ENCODE results near the gene PCK1. TPM values are rescaled to one million over a fixed set of nuclear protein-coding genes. Genes with fewer than 3 reads are reported as not detected.

PCK1 gene
- total and polyA plus RNA-seq, 2 donors from 2014 or later: 29.7 to 551 TPM

DNA sequence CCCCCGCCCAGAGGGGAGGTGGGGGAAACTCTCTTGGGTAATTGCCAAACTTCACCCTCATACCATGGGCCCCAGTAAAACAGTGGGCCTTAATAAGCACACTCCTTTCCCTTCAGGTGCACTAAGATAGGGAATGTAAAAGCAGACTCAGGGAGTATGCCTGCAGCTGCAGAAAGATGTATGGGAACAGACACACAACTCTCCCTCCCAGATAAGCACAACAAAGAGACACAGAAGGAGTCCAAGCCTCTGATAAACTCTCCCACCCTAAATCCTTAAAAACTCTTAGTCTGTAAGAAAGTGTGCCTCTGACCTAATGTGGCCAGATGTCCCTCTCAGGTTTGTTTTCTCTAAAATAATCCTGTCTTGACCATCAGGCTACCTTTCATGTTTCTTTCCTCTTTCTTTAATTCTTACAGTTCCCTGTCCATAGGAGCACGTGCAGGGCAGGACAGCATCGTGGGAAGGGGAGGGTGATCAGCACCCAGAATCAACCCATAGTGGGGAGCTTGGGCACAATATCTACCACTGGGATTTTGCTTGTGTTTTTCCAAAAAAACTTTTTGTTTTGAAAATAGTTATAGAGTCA is 24.7 kb upstream of the PCK1 start:
- FAIRE-seq: no peak
- Histone ChIP-seq H3K27me3 (ENCODE audit: control insufficient read depth, insufficient read depth, low read length) (no peaks in the 10 kb centered on the region), H3K36me3 (ENCODE audit: control insufficient read depth in 2 of 3, insufficient read depth in 3 of 3, low read length in 3 of 3) (no peaks in the 10 kb centered on the region), H3K9me3 (ENCODE audit: control insufficient read depth in 2 of 3, insufficient read depth in 1 of 3, low read length in 3 of 3) (peaks cover 0 to 5% (median 0%) of the 10 kb centered on the region in 3 donors), H3K4me1 (ENCODE audit: control insufficient read depth in 2 of 3, insufficient read depth in 2 of 3, low read depth in 1 of 3, low read length in 3 of 3) (peaks cover 2 to 10% (median 4%) of the 10 kb centered on the region in 3 donors), H3K27ac (ENCODE audit: low read depth in 2 of 2, low read length in 2 of 2) (no peak overlapping the region), H3K4me3 (ENCODE audit: low read length in 3 of 3) (no peak overlapping the region), H3K9ac (ENCODE audit: low read length in 3 of 3) (no peak overlapping the region)
- TF ChIP-seq, protein P1, sequence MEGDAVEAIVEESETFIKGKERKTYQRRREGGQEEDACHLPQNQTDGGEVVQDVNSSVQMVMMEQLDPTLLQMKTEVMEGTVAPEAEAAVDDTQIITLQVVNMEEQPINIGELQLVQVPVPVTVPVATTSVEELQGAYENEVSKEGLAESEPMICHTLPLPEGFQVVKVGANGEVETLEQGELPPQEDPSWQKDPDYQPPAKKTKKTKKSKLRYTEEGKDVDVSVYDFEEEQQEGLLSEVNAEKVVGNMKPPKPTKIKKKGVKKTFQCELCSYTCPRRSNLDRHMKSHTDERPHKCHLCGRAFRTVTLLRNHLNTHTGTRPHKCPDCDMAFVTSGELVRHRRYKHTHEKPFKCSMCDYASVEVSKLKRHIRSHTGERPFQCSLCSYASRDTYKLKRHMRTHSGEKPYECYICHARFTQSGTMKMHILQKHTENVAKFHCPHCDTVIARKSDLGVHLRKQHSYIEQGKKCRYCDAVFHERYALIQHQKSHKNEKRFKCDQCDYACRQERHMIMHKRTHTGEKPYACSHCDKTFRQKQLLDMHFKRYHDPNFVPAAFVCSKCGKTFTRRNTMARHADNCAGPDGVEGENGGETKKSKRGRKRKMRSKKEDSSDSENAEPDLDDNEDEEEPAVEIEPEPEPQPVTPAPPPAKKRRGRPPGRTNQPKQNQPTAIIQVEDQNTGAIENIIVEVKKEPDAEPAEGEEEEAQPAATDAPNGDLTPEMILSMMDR (IDR thresholded peaks at IDR 0.05; ENCODE audit: borderline replicate concordance, extremely low read depth, insufficient read depth): no peak
- intact Hi-C loops (cut with DNase I): no loop called here
- no peak for DNase-seq

DNA sequence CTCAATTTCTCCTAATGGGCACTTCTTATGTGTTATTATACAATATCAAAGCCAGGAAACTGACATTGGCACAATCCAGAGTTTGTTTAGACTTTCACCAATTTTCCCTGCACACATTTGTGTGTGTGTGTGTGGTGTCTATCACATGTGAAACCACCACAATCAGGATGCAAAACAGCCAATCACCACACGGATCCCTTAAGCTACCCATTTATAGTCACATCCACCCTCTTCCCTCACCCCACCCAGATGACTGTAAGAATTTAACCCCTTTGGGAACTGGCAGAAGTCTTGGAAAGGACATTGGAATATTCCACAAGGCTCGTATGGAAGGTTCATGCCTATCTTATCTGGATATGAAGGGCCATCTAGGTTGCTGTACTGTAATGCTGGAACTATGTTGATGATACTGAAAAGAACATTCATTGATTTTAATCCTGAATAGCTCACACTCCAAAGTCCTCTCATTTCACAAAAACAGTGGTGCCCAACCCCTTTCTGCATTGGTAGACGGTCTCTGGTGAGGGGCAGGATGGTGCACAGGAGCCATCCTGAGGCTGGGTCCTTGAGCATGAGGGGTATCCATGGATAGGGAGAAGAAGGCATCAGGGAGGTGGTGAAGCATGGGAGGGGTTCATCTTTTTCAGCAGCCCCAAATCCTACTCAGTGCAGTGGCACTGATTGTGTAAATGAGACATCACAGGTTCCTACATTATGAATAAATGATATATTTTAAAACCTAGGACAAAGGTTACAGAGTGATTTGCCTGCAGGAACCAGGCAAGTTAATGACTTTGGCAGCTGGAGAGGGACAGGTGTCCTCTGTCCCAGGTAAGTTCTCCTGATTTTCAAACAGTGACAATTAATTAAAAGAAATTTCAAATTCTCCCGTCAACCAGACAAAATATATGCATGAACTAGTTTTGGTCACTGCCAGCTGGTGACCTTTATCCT is 23.9 kb upstream of the PCK1 start:
- no peak for FAIRE-seq
- TF ChIP-seq, protein P1 (IDR thresholded peaks at IDR 0.05; ENCODE audit: borderline replicate concordance, extremely low read depth, insufficient read depth): no peak
- H3K4me3 ChIP-seq (ENCODE audit: low read length in 3 of 3): no peak overlapping the region

DNA sequence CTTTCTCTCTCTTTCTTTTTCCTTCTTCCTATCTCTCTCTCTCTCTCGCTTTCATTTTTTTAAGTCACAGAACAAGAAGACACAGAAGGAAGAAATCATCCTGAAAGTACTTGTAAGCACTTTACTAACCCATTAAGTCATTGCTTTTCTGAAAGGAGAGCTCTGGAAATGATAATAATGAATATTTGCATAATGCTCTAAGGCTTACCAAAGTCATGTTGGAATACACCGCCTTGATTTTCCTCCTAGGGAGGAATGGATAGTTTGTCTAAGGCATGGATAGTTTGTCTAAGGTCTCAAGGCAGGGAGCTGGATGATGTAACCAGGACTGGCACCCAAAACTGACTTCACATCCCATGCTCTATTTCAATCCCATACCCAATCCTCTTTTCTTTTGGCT is 23.1 kb upstream of the PCK1 start:
- no peak for FAIRE-seq
- no peaks in the 10 kb centered on the region for H3K27me3 ChIP-seq (ENCODE audit: control insufficient read depth, insufficient read depth, low read length)

More for the DNA sequence above, 23.9 kb upstream of the PCK1 start:
- no peak for DNase-seq
- Histone ChIP-seq H3K27me3 (ENCODE audit: control insufficient read depth, insufficient read depth, low read length) (no peaks in the 10 kb centered on the region), H3K27ac (ENCODE audit: low read depth in 2 of 2, low read length in 2 of 2) (no peak overlapping the region), H3K9me3 (ENCODE audit: control insufficient read depth in 2 of 3, insufficient read depth in 1 of 3, low read length in 3 of 3) (peaks cover 0 to 5% (median 0%) of the 10 kb centered on the region in 3 donors), H3K9ac (ENCODE audit: low read length in 3 of 3) (no peak overlapping the region), H3K36me3 (ENCODE audit: control insufficient read depth in 2 of 3, insufficient read depth in 3 of 3, low read length in 3 of 3) (no peaks in the 10 kb centered on the region), H3K4me1 (ENCODE audit: control insufficient read depth in 2 of 3, insufficient read depth in 2 of 3, low read depth in 1 of 3, low read length in 3 of 3) (peaks cover 4 to 13% (median 4%) of the 10 kb centered on the region in 3 donors)
- intact Hi-C loops (cut with DNase I): no loop called here

More for the DNA sequence above, 23.1 kb upstream of the PCK1 start:
- H3K36me3 ChIP-seq (ENCODE audit: control insufficient read depth in 2 of 3, insufficient read depth in 3 of 3, low read length in 3 of 3): no peaks in the 10 kb centered on the region
- intact Hi-C loops (cut with DNase I): no loop called here
- H3K4me3 ChIP-seq (ENCODE audit: low read length in 3 of 3): no peak overlapping the region
- no peak overlapping the region for H3K9ac ChIP-seq (ENCODE audit: low read length in 3 of 3)
- DNase-seq: no peak
- H3K27ac ChIP-seq (ENCODE audit: low read depth in 2 of 2, low read length in 2 of 2): no peak overlapping the region
- peaks cover 0 to 5% (median 0%) of the 10 kb centered on the region in 3 donors for H3K9me3 ChIP-seq (ENCODE audit: control insufficient read depth in 2 of 3, insufficient read depth in 1 of 3, low read length in 3 of 3)
- peaks cover 4 to 13% (median 4%) of the 10 kb centered on the region in 3 donors for H3K4me1 ChIP-seq (ENCODE audit: control insufficient read depth in 2 of 3, insufficient read depth in 2 of 3, low read depth in 1 of 3, low read length in 3 of 3)
- TF ChIP-seq, protein P1 (IDR thresholded peaks at IDR 0.05; ENCODE audit: borderline replicate concordance, extremely low read depth, insufficient read depth): no peak

All from kidney (tissue), 14 donors.